Retina (tissue), 1 donor: ENCODE results near the gene SCN8A.
"Not testable (repeated sequence)": the region's sequence is repeated elsewhere in the genome, so short reads cannot be mapped to it uniquely, and the experiment has no call there.

Experiments
- DNase-seq: peaks from one replicate; pipeline ENCODE4 v3.0.0-alpha.2; 2016

The SCN8A gene

GRCh38 chr12:51625370-51625769 lies 34.3 kb downstream of the SCN8A start:
- no peak for DNase-seq

GRCh38 chr12:51626115-51626514 lies 35.1 kb downstream of the SCN8A start:
- no peak for DNase-seq

- no peak for DNase-seq
Measured at GRCh38 chr12:51626629-51627028, 35.6 kb downstream of the SCN8A start.

- no peak for DNase-seq
Measured at GRCh38 chr12:51630256-51630880, 39.3 kb downstream of the SCN8A start.

- DNase-seq, result peak; percentile 35
Measured at GRCh38 chr12:51630986-51631385, 40.0 kb downstream of the SCN8A start.

GRCh38 chr12:51631591-51631990 lies 40.6 kb downstream of the SCN8A start:
- no peak for DNase-seq

- DNase-seq, result no peak
Measured at GRCh38 chr12:51632623-51633022, 41.6 kb downstream of the SCN8A start.

- no peak for DNase-seq
Measured at GRCh38 chr12:51635346-51635745, 44.3 kb downstream of the SCN8A start.

- no peak for DNase-seq
Measured at GRCh38 chr12:51636581-51636980, 45.5 kb downstream of the SCN8A start.

- no peak for DNase-seq
Measured at GRCh38 chr12:51636986-51637385, 46.0 kb downstream of the SCN8A start.

GRCh38 chr12:51639361-51639760 lies 48.3 kb downstream of the SCN8A start:
- no peak for DNase-seq

GRCh38 chr12:51642286-51642685 lies 51.3 kb downstream of the SCN8A start:
- no peak for DNase-seq

- DNase-seq, result no peak
Measured at GRCh38 chr12:51643951-51644350, 52.9 kb downstream of the SCN8A start.

- DNase-seq, result not testable (repeated sequence)
Measured at GRCh38 chr12:51644691-51645090, 53.7 kb downstream of the SCN8A start.

- DNase-seq, result no peak
Measured at GRCh38 chr12:51645961-51646360, 54.9 kb downstream of the SCN8A start.

GRCh38 chr12:51647647-51648046 lies 56.6 kb downstream of the SCN8A start:
- no peak for DNase-seq

- DNase-seq, result no peak
Measured at GRCh38 chr12:51653431-51653830, 62.4 kb downstream of the SCN8A start.

- DNase-seq, result no peak
Measured at GRCh38 chr12:51661199-51661598, 70.2 kb downstream of the SCN8A start.

- DNase-seq, result no peak
Measured at GRCh38 chr12:51661836-51662235, 70.8 kb downstream of the SCN8A start.

GRCh38 chr12:51662728-51663154 lies 71.7 kb downstream of the SCN8A start:
- no peak for DNase-seq

GRCh38 chr12:51663390-51663789 lies 72.4 kb downstream of the SCN8A start:
- no peak for DNase-seq

- no peak for DNase-seq
Measured at GRCh38 chr12:51666696-51667095, 75.7 kb downstream of the SCN8A start.

- DNase-seq, result no peak
Measured at GRCh38 chr12:51667269-51667668, 76.2 kb downstream of the SCN8A start.

GRCh38 chr12:51669271-51669670 lies 78.2 kb downstream of the SCN8A start:
- DNase-seq, result no peak

GRCh38 chr12:51669996-51670395 lies 79.0 kb downstream of the SCN8A start:
- no peak for DNase-seq
